ENCODE results near the gene CAMSAP1. TPM values are rescaled to one million over a fixed set of nuclear protein-coding genes. Genes with fewer than 3 reads are reported as not detected.
"Not testable (repeated sequence)": the region's sequence is repeated elsewhere in the genome, so short reads cannot be mapped to it uniquely, and the experiment has no call there.

CAMSAP1 gene
- total and polyA plus RNA-seq, 2 donors (not counting 1 experiment from before 2014, with no cell fraction given), result 6.6 to 31.0 TPM

GRCh38 chr9:135893104-135893503 lies 14.2 kb downstream of the CAMSAP1 start:
- Histone ChIP-seq H2AFZ (ENCODE audit: insufficient read depth, low read depth, low read length, poor library complexity, severe bottlenecking) (no peak overlapping the region), H3K4me1 (ENCODE audit: control insufficient read depth in 2 of 2, insufficient read depth in 2 of 2, low read length in 2 of 2) (peaks cover 10% of the 10 kb centered on the region in 2 donors), H3K36me3 (replicated peaks in 1 of 2; ENCODE audit: control extremely low read depth in 1 of 2, control insufficient read depth in 1 of 2, extremely low read depth in 1 of 2, insufficient read depth in 2 of 2, low read length in 1 of 2) (no peaks in the 10 kb centered on the region), H4K20me1 (ENCODE audit: control insufficient read depth, insufficient read depth, low read length, poor library complexity, severe bottlenecking) (peaks cover 78% of the 10 kb centered on the region), H3K4me2 (replicated peaks; ENCODE audit: low read depth, low read length, poor library complexity, severe bottlenecking) (no peak overlapping the region), H3K9me3 (ENCODE audit: control extremely low read depth in 1 of 3, control insufficient read depth in 2 of 3, insufficient read depth in 1 of 3, low read length in 2 of 3) (no peaks in the 10 kb centered on the region), H3K27me3 (replicated peaks in 1 of 4; ENCODE audit: control extremely low read depth in 1 of 4, control insufficient read depth in 3 of 4, insufficient read depth in 4 of 4, low read length in 3 of 4) (no peaks in the 10 kb centered on the region), H3K4me3 (ENCODE audit: control extremely low read depth in 1 of 5, extremely low read depth in 1 of 5, insufficient read depth in 1 of 5, low read depth in 2 of 5, low read length in 4 of 5) (no peak overlapping the region), H3K79me2 (ENCODE audit: control insufficient read depth, insufficient read depth, low read length) (peaks cover 99% of the 10 kb centered on the region), H3K27ac (ENCODE audit: low read length in 2 of 2) (no peak overlapping the region), H3K9ac (ENCODE audit: low read length) (no peak overlapping the region)
- 91% methylated on average over 1 of the region's 1 CpG for WGBS (ENCODE audit: insufficient coverage)
- no peaks in the 10 kb centered on the region for H3K9me3 Mint-ChIP-seq (ENCODE audit: insufficient read depth)
- peaks cover 48% of the 10 kb centered on the region for H3K4me1 Mint-ChIP-seq
- POLR2A ChIA-PET, result no interaction called here
- ATAC-seq (ENCODE audit: low read depth) (no peak), DNase-seq (no peak)
- no peak overlapping the region for H3K27ac Mint-ChIP-seq
- intact Hi-C loops (cut with micrococcal nuclease), result no loop called here
- no peaks in the 10 kb centered on the region for H3K27me3 Mint-ChIP-seq
- TF ChIP-seq, protein P1, sequence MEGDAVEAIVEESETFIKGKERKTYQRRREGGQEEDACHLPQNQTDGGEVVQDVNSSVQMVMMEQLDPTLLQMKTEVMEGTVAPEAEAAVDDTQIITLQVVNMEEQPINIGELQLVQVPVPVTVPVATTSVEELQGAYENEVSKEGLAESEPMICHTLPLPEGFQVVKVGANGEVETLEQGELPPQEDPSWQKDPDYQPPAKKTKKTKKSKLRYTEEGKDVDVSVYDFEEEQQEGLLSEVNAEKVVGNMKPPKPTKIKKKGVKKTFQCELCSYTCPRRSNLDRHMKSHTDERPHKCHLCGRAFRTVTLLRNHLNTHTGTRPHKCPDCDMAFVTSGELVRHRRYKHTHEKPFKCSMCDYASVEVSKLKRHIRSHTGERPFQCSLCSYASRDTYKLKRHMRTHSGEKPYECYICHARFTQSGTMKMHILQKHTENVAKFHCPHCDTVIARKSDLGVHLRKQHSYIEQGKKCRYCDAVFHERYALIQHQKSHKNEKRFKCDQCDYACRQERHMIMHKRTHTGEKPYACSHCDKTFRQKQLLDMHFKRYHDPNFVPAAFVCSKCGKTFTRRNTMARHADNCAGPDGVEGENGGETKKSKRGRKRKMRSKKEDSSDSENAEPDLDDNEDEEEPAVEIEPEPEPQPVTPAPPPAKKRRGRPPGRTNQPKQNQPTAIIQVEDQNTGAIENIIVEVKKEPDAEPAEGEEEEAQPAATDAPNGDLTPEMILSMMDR (IDR thresholded peaks at IDR 0.05), result peak; percentile 32
- TF ChIP-seq EZH2 (IDR thresholded peaks at IDR 0.05; ENCODE audit: borderline replicate concordance, insufficient read depth, low read depth, low read length, poor library complexity, severe bottlenecking), result no peak
- no peak overlapping the region for H3K4me3 Mint-ChIP-seq
- CTCF ChIA-PET, result no interaction called here

GRCh38 chr9:135892327-135892726 lies 15.0 kb downstream of the CAMSAP1 start:
- POLR2A ChIA-PET; H3K27ac ChIP-seq (ENCODE audit: low read length in 2 of 2); H3K9ac ChIP-seq (ENCODE audit: low read length); H3K27me3 ChIP-seq (replicated peaks in 1 of 4; ENCODE audit: control extremely low read depth in 1 of 4, control insufficient read depth in 3 of 4, insufficient read depth in 4 of 4, low read length in 3 of 4); DNase-seq; H3K9me3 ChIP-seq (ENCODE audit: control extremely low read depth in 1 of 3, control insufficient read depth in 2 of 3, insufficient read depth in 1 of 3, low read length in 2 of 3); H3K27ac Mint-ChIP-seq; H3K4me2 ChIP-seq (replicated peaks; ENCODE audit: low read depth, low read length, poor library complexity, severe bottlenecking); H3K4me3 ChIP-seq (ENCODE audit: control extremely low read depth in 1 of 5, extremely low read depth in 1 of 5, insufficient read depth in 1 of 5, low read depth in 2 of 5, low read length in 4 of 5); ATAC-seq (ENCODE audit: low read depth); H3K9me3 Mint-ChIP-seq (ENCODE audit: insufficient read depth); H3K4me3 Mint-ChIP-seq; H3K27me3 Mint-ChIP-seq; H3K36me3 ChIP-seq (replicated peaks in 1 of 2; ENCODE audit: control extremely low read depth in 1 of 2, control insufficient read depth in 1 of 2, extremely low read depth in 1 of 2, insufficient read depth in 2 of 2, low read length in 1 of 2); intact Hi-C loops (cut with micrococcal nuclease); H2AFZ ChIP-seq (ENCODE audit: insufficient read depth, low read depth, low read length, poor library complexity, severe bottlenecking): not testable (repeated sequence)
- peaks cover 99% of the 10 kb centered on the region for H3K79me2 ChIP-seq (ENCODE audit: control insufficient read depth, insufficient read depth, low read length)
- WGBS (ENCODE audit: insufficient coverage), result 97% methylated on average over 6 of the region's 6 CpGs
- H3K4me1 Mint-ChIP-seq, result peaks cover 52% of the 10 kb centered on the region
- CTCF ChIA-PET, result interaction anchor here (1.2 kb wide), 1 partner anchor 26 kb away, joined by 3 read pairs; no protein-coding TSS in a partner anchor
- H4K20me1 ChIP-seq (ENCODE audit: control insufficient read depth, insufficient read depth, low read length, poor library complexity, severe bottlenecking), result peaks cover 82% of the 10 kb centered on the region
- H3K4me1 ChIP-seq (ENCODE audit: control insufficient read depth in 2 of 2, insufficient read depth in 2 of 2, low read length in 2 of 2), result peaks cover 18% of the 10 kb centered on the region in 2 donors
